Activated B cell treated with CpG ODN at 0.5 μM for 24 hours (primary cell): ENCODE data around the gene DLAT. TPM values are rescaled to one million over a fixed set of nuclear protein-coding genes. Genes with fewer than 3 reads are reported as not detected.
"Not testable (repeated sequence)": the region's sequence is repeated elsewhere in the genome, so short reads cannot be mapped to it uniquely, and the experiment has no call there.

Experiments
- ATAC-seq: fragments of 200-7000 bp; cut with Tn5 transposase; one replicate; pipeline ENCODE4 v1.10.0; 2021; ENCODE audit warnings: low read depth, mild to moderate bottlenecking, moderate library complexity
- CTCF ChIA-PET: fragments of 350-600 bp; sonication (Branson Sonifier 250); formaldehyde crosslinking; loops from one replicate; lab custom pipeline; 2021; ENCODE audit warnings: antibody characterized with exemption; lab: Charles Lee
- POLR2A ChIA-PET: fragments of 350-600 bp; sonication (Branson Sonifier 250); formaldehyde crosslinking; loops from one replicate; lab custom pipeline; 2021; ENCODE audit warnings: antibody characterized with exemption; lab: Charles Lee
- DNase-seq: peaks from one replicate; pipeline ENCODE4 v3.0.0; 2022
- H3K27ac Mint-ChIP-seq: one replicate; pipeline ENCODE4 v1.8.0; 2020; ENCODE audit warnings: mixed read lengths
- H3K27me3 Mint-ChIP-seq: one replicate; pipeline ENCODE4 v1.8.0; 2021; ENCODE audit warnings: mixed read lengths
- H3K36me3 Mint-ChIP-seq: one replicate; pipeline ENCODE4 v1.8.0; 2021; ENCODE audit warnings: low read depth, mixed read lengths
- H3K4me1 Mint-ChIP-seq: one replicate; pipeline ENCODE4 v1.8.0; 2021; ENCODE audit warnings: mixed read lengths
- H3K4me3 Mint-ChIP-seq: one replicate; pipeline ENCODE4 v1.8.0; 2020; ENCODE audit warnings: mild to moderate bottlenecking, mixed read lengths
- H3K9me3 Mint-ChIP-seq: one replicate; pipeline ENCODE4 v1.8.0; 2020; ENCODE audit warnings: mixed read lengths
- intact Hi-C: fragments of 100-400 bp; cut with micrococcal nuclease; formaldehyde crosslinking; loops from one replicate; pipeline ENCODE4 v1.15.1; 2024
- total RNA-seq: library from RNA; stranded (reverse); gene quantifications from 2 replicates; pipeline ENCODE4 v1.2.3, GENCODE V29; 2022
- TF ChIP-seq, protein P1 (sequence below): fragments of 200-600 bp; IDR thresholded peaks from one replicate; pipeline ENCODE4 v1.8.0; 2022; ENCODE audit warnings: antibody characterized with exemption, mild to moderate bottlenecking

The DLAT gene
- total RNA-seq, 1 donor from 2014 or later = 31.5 TPM

DNA sequence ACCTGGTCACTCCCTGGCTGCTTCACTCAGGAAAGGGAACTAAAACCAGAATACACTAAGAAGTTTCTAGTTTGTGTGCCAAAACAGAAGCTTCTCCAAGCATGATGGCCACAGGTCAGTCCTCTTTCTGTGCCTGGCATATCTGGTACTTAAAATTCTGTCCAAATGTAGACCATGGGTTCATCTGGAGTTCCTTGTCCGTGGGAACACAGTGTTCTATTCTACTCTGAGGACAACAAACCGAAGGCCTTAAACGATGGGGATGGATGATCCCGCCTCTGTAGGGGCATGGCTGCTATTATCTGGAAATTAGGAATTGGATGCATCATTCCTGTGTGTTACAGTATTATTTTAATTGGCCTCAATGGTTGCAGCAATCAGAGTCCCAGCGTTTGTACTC lies 6.1 kb upstream of the DLAT start:
- ChIA-PET POLR2A (no interaction called here), CTCF (no interaction called here)
- no peak overlapping the region for H3K27ac Mint-ChIP-seq
- no peaks in the 10 kb centered on the region for H3K9me3 Mint-ChIP-seq
- DNase-seq (no peak), ATAC-seq (no peak)
- no peak overlapping the region for H3K4me3 Mint-ChIP-seq
- no peaks in the 10 kb centered on the region for H3K36me3 Mint-ChIP-seq
- TF ChIP-seq, protein P1, sequence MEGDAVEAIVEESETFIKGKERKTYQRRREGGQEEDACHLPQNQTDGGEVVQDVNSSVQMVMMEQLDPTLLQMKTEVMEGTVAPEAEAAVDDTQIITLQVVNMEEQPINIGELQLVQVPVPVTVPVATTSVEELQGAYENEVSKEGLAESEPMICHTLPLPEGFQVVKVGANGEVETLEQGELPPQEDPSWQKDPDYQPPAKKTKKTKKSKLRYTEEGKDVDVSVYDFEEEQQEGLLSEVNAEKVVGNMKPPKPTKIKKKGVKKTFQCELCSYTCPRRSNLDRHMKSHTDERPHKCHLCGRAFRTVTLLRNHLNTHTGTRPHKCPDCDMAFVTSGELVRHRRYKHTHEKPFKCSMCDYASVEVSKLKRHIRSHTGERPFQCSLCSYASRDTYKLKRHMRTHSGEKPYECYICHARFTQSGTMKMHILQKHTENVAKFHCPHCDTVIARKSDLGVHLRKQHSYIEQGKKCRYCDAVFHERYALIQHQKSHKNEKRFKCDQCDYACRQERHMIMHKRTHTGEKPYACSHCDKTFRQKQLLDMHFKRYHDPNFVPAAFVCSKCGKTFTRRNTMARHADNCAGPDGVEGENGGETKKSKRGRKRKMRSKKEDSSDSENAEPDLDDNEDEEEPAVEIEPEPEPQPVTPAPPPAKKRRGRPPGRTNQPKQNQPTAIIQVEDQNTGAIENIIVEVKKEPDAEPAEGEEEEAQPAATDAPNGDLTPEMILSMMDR = no peak
- peaks cover 26% of the 10 kb centered on the region for H3K4me1 Mint-ChIP-seq
- H3K27me3 Mint-ChIP-seq = no peaks in the 10 kb centered on the region
- intact Hi-C loops = no loop called here

DNA sequence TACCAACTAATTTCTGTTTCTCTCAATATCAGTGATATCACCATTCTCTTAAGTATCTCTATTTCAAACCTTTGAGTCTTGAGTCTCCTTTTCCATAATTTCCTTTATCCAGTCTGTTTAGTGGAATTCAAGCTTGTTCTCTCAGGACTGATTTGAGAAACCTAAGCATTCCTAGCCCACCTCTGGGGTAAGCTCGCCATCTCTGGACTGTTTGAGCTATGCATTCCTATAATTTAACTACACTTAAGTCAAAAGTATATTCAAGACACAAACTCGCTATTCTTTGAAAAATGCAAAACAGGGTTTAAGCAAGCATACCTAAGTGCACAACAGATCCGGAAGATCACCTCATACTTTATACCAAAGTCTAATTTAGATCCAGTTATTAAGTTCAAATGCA lies 2.1 kb upstream of the DLAT start:
- ChIA-PET POLR2A (interaction anchor here (0.6 to 2.2 kb wide), 2 partner anchors 28 to 63 kb away, joined by 4 read pairs; partner anchors contain the start of genes SDHD and TIMM8B), CTCF (no interaction called here)
- intact Hi-C loops = loop anchor here (5.0 kb wide), 1 partner anchor 421 kb away; the partner anchor contains the start of gene SIK2
- ATAC-seq (no peak), DNase-seq (no peak)
- TF ChIP-seq, protein P1 = no peak
- Mint-ChIP-seq H3K9me3 (no peaks in the 10 kb centered on the region), H3K27ac (peak overlapping the region; percentile 100), H3K4me1 (peaks cover 34% of the 10 kb centered on the region), H3K4me3 (peak overlapping the region; percentile 38), H3K36me3 (peaks cover 15% of the 10 kb centered on the region), H3K27me3 (no peaks in the 10 kb centered on the region)

DNA sequence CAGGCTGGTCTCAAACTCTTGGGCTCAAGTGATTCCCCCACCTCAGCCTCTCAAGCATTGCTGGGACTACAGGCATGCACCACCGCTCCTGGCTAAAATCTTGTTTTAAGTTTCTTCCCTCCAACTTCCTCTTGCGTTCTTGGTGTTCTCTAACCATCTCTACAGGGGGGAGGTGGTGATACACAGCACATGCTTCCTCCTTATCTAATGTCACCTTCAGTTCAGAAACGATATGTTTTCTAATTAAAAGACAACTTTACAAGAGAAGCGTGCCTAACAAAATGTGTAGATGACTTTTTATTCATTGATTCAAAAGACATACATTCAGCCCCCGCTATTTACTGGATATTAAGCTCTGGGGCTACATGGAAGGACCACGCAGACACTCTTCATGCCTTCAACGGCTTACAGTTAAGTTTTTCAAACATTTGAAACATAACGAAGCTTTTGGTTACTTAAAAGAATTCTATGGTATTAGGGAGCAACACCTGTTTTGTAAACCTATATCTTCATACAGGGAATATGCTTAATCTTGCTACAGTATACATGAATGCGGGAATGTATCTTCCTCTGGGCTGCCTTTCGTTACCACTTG lies 933 bp upstream of the DLAT start:
- ChIA-PET CTCF (interaction anchor here (1.3 kb wide), 2 partner anchors 42 to 45 kb away, joined by 3 read pairs; no protein-coding TSS in a partner anchor), POLR2A (interaction anchor here (1.0 to 2.1 kb wide), 7 partner anchors 9 to 1290 kb away, joined by 3 to 8 read pairs (median 5); partner anchors contain the start of genes SDHD, SIK2, TIMM8B and TTC12)
- TF ChIP-seq, protein P1 = no peak
- H3K27ac Mint-ChIP-seq = peak overlapping the region; percentile 100
- H3K4me3 Mint-ChIP-seq = peak overlapping the region; percentile 100
- intact Hi-C loops = loop anchor here (1.0 to 5.0 kb wide), 5 partner anchors 8 to 422 kb away; partner anchors contain the start of genes ALG9 and SIK2
- no peaks in the 10 kb centered on the region for H3K27me3 Mint-ChIP-seq
- H3K4me1 Mint-ChIP-seq = peaks cover 37% of the 10 kb centered on the region
- DNase-seq (no peak), ATAC-seq (peak; percentile 67)
- H3K36me3 Mint-ChIP-seq = peaks cover 25% of the 10 kb centered on the region
- no peaks in the 10 kb centered on the region for H3K9me3 Mint-ChIP-seq

DNA sequence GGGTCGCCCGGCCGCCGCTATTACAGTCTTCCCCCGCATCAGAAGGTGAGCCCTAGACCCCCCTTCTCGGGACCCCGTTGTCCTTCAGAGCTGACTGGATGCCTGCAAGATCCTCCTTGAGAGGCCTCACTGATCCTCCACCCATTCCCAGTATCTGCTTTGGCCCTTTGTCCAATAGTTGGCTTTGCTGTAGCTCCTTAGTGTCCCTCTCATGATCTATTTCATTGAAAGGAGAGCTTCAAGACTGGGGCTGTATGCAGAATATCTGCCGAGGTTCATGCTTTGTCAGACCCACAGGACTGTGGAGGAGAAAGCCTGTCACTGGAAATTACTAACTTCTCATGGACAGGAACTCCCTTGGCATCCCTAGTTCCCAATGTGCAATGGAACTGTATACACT lies 499 bp downstream of the DLAT start:
- H3K9me3 Mint-ChIP-seq = no peaks in the 10 kb centered on the region
- TF ChIP-seq, protein P1 = no peak
- POLR2A ChIA-PET = interaction anchor here (0.6 to 1.5 kb wide), 4 partner anchors 9 to 155 kb away, joined by 3 to 12 read pairs (median 4); partner anchors contain the start of gene ALG9
- no peaks in the 10 kb centered on the region for H3K27me3 Mint-ChIP-seq
- peaks cover 38% of the 10 kb centered on the region for H3K36me3 Mint-ChIP-seq
- H3K27ac Mint-ChIP-seq = peak overlapping the region; percentile 100
- peak overlapping the region; percentile 100 for H3K4me3 Mint-ChIP-seq
- intact Hi-C loops = loop anchor here (1.0 to 2.0 kb wide), 7 partner anchors 21 to 155 kb away; partner anchors contain the start of genes ALG9, CFAP68, FDXACB1 and NKAPD1
- DNase-seq (no peak), ATAC-seq (no peak)
- CTCF ChIA-PET = no interaction called here
- H3K4me1 Mint-ChIP-seq = peaks cover 37% of the 10 kb centered on the region

DNA sequence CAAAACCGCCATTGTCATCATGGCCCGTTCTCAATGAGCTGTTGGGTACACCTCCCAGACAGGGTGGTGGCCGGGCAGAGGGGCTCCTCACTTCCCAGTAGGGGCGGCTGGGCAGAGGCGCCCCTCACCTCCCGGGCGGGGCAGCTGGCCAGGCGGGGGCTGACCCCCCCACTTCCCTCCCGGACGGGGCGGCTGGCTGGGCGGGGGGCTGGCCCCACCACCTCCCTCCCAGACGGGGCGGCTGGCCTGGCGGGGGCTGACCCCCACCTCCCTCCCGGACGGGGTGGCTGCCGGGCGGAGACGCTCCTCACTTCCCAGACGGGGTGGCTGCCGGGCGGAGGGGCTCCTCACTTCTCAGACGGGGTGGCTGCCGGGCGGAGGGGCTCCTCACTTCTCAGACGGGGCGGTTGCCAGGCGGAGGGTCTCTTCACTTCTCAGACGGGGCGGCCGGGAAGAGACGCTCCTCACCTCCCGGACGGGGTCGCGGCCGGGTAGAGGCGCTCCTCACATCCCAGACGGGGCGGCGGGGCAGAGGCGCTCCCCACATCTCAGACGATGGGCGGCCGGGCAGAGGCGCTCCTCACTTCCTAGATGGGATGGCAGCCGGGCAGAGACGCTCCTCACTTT lies 1.7 kb downstream of the DLAT start:
- H3K9me3 Mint-ChIP-seq, ATAC-seq, H3K27ac Mint-ChIP-seq, H3K4me3 Mint-ChIP-seq, H3K27me3 Mint-ChIP-seq, intact Hi-C loops, DNase-seq, CTCF ChIA-PET: not testable (repeated sequence)
- H3K36me3 Mint-ChIP-seq = peaks cover 42% of the 10 kb centered on the region
- POLR2A ChIA-PET = interaction anchor here (1.6 kb wide), 1 partner anchor 16 kb away, joined by 6 read pairs; no protein-coding TSS in a partner anchor
- peaks cover 37% of the 10 kb centered on the region for H3K4me1 Mint-ChIP-seq
